T1000 (cell line): Measurements from ENCODE around the gene NUTM2A.
"Not testable (repeated sequence)": the region's sequence is repeated elsewhere in the genome, so short reads cannot be mapped to it uniquely, and the experiment has no call there.

Experiments
- DNase-seq: peaks from one replicate; lab custom pipeline; 2025; ENCODE audit warnings: mixed read lengths; lab: John Stamatoyannopoulos, UW

The NUTM2A gene, protein sequence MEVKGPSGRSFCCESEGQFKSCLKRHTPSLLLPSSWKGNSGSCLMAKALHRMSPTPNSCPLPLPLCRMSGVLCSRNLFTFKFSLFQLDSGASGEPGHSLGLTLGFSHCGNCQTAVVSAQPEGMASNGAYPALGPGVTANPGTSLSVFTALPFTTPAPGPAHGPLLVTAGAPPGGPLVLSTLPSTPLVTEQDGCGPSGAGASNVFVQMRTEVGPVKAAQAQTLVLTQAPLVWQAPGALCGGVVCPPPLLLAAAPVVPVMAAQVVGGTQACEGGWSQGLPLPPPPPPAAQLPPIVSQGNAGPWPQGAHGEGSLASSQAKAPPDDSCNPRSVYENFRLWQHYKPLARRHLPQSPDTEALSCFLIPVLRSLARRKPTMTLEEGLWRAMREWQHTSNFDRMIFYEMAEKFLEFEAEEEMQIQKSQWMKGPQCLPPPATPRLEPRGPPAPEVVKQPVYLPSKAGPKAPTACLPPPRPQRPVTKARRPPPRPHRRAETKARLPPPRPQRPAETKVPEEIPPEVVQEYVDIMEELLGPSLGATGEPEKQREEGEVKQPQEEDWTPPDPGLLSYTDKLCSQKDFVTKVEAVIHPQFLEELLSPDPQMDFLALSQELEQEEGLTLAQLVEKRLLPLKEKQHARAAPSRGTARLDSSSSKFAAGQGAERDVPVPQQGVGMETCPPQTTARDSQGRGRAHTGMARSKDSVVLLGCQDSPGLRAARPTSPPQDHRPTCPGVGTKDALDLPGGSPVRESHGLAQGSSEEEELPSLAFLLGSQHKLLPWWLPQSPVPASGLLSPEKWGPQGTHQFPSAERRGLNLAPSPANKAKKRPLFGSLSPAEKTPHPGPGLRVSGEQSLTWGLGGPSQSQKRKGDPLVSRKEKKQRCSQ

DNA sequence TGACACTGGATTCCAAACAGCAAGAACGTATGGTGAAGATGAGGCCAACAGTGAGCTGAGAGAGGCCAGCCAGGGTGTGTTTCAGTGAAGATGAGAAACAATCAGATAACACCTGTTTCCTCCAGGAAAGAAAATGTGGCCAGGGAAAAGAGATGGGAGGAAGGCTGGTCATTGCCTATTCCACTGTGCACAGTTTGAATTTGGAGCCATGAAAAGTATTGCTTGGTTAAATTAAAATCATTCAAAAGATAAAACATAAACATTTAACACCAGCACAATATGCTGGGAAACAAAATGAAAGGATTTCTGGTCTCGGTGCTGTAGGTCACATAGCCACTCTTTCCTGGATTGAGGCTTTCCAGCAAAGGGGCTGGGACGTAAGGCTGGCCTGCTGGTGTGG lies at the start of gene NUTM2A:
NUTM2A (plus strand) TSS at position 301 of the 400 bp plus-strand sequence. CDS start 383 bp downstream, outside the sequence.
- DNase-seq, result not testable (repeated sequence)

DNA sequence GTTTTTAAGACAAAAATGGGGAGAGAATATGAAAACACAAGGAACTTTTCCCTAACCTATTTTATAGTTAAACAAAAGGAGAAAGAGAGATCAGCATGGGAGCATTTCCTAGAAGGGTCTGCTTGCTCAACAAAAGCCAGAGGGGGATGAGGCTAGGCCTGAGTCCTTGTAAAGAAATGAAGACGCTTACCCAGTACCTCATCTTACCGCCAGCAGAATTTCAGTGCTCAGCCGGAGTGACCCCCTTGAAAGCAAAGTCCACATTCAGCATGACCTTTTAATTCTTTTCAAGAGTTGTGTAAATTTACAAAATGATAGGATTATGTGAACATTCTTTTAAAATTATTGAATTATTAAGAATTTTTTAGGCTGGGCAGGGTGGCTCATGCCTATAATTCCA lies 47.7 kb upstream of the NUTM2A start:
- not testable (repeated sequence) for DNase-seq

DNA sequence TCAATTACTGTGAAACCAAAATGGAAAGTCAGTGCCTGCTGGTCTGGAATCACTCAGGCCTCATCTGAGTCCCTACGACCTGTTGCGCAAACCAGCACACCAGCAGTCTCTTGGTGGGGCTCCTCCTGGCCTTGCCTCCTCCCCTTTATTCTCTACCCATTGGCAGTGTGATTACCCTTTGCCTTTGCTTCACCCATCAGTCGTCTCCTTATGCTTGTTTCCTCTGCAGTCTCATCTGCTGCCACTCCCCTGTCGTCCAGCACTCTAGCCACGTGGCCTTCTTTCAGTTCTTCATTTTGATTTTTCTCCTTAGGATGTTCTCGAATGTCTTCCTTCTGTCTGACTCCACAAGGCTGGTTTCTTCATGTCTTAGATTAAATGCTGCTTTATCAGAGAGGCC lies 40.8 kb upstream of the NUTM2A start:
- not testable (repeated sequence) for DNase-seq

DNA sequence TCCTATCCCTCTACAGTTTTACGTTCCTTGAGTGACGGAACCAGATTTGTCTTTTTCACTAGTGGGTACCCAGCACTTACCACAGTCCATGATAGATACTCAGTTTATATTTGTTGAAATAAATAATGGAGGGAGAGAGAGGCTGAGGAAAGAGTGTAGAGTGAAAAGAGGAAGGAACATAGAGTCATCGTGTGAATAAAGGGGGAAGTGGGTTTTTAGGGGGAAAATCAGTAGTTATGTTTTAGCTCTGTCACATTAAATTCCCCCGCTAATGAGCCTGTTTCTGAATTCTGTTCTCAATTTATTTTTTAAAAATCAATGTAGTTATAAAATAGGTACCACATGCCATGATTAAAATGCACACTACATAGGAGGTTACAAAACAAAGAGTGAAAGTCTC lies 39.2 kb upstream of the NUTM2A start:
- not testable (repeated sequence) for DNase-seq

DNA sequence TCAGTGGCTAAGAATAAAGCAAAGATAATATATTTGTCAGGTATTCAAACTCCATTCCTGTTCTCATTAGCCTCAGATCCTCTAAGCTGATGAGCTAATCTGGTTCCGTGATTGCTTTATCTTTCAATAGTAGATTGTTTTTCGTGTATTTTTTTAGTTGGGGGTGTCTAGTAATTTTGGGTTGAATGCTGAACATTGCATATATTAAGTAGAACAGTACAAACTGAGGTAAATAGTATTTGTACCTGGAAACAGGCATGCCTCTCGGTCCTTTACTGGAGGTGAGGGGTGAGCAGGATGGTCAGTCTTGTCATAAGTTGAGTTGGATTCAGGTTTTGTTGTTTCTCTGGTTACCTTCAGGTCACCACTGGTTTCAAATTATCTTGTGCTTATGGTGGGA lies 37.7 kb upstream of the NUTM2A start:
- DNase-seq, result not testable (repeated sequence)

DNA sequence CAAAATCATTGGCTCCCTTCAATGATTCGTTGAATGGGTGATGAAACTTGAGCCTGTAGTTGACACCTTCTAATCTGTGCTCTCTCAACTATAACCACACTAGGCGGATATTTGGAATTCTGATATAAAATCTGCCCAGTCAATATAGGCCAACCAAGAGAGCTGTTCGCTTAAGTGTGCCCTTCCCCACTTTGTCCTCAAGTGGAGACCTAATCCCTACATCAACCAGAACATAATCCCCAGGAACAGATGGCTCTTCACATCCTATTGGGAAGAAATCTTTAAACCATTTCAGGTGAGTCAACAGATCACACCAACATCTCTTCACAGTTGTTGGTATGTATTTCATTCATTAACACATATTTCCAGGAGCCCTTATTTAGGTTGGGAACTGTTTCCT lies 33.4 kb upstream of the NUTM2A start:
- DNase-seq, result not testable (repeated sequence)

DNA sequence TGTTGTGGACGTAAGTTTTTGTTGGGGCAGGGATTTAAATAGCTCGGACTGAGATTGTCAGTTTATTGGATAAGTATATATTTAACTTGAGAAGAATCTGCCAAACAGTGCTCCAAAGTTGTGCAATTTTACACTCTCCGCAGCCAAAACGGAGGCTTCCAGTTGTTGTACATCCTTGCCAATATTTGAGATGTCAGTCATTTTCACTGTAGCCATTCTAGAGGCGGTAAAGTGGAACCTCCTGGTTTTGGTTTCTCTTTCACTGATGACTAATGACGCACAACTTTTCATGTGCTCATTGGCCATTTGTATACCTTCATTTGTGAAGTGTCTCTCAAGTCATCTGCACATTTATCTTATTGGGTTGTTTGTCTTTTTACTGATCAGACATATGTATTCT lies 24.3 kb upstream of the NUTM2A start:
- not testable (repeated sequence) for DNase-seq

DNA sequence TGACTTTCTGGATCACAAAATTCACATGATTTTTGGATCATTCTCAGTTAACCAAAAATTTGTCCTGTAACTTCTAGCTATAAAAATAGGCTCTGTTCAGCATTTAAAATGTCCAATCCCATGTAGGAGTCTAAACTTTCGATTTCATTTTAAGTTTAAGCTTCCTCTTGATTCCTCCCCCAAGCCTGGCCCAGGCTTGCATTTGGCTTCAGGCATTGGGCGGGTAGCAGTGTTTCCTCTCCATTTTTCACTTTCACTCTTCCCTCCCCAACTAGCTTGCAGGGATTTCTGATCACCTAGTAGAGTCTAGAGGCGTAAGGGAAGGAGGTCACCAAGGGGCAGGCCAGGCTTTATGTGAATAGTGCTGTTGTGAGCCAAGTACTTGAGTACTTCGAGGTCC lies 20.4 kb upstream of the NUTM2A start:
- not testable (repeated sequence) for DNase-seq

DNA sequence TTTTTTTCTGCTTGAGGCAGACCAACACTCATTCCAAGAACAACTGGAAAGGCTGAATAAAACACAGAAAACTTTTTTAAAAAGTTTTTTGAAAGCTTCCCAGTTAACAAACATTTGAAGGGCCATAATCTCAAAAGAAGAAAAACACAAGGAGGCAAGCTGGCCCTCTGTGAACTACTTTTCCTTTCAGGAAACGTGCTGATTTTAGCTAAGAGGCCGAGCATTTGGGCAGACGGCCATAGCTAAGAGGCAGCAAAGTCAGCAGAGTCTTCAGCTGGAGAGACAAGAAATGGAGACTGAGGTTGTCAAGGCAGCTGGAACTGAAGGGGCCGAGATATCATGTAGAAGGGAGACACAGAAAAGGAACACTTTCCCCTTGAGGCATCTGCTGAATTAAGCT lies 18.3 kb upstream of the NUTM2A start:
- DNase-seq, result not testable (repeated sequence)

DNA sequence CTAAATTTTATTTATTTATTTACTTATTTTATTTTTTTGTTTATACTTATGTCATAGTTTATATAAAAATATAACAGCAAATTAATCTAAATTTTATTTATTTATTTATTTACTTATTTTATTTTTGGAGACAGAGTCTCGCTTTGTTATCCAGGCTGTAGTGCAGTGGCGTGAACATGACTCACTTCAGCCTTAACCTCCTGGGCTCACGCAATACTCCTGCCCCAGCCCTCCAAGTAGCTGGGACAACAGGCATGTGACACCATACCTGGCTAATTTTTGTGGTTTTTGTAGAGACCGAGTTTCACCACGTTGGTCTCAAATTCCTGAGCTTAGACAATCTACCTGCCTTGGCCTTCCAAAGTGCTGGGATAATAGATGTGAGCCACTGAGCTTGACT lies 14.9 kb upstream of the NUTM2A start:
- not testable (repeated sequence) for DNase-seq

DNA sequence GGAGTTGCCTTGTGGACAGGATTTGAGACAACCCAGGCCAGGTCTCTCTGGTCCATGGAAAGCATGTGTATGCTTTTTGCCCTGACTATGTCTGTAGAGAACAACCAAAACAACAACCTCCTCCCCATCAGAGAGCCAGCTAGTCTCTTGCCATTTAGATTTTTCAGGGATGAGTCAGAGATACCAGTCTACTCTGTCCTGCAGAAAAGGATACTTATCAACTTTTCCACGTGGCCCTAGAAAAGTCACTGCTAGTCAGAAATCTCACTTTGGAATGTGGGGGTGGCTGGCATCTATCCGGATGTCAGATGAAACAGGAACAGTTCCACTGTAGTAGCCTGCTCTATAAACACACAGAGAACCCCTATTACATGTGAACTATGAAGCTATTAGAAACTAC lies 13.4 kb upstream of the NUTM2A start:
- DNase-seq, result not testable (repeated sequence)

DNA sequence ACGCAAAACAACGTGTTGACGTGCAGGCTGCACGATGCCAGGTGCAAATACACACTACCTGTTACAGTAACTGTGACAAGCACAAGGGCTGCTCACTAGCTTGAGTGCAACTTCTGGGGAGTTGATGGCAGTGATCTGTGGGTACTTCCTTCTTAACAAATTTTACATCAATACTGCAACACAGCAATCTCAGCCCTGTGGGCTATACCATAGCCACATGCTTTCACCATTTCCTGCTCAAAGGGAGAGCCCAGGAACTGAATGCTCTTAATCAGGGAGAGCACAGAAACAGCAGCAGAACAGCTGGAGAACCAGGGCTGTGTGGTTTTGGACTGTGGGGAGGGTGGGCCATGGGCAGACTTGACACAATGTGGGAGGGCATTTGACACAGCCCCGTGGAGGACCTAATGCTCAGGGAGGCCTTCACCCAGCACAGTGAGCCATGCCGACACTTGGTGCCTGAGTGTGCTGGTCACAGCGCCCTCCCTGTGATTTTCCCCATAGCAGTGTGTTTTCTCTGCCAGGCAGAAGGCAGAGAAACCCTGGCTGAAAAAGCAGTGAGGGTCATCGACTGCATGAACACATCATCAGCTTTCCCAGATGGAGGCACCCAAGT lies 12.0 kb upstream of the NUTM2A start:
- DNase-seq, result not testable (repeated sequence)

DNA sequence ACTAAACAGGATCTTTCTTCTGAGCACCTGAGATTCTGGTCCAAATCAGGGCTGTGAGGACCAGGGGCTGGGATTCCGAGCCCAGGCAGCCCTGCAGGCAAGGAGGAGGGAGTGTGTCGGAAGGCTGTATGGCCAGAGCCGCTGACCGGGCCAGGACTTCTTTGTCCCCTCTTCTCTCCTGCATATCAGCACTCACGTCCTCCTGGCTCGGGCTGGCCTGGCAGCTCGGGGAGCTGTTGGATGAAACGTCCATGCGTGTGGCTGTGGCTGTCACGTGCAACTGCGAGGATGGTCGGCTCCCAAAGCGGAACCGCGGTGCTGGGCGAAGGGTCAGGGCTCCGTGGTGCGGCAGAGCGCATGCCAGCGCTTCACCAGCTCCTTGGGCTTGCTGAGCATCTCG lies 11.4 kb upstream of the NUTM2A start:
- DNase-seq, result not testable (repeated sequence)

DNA sequence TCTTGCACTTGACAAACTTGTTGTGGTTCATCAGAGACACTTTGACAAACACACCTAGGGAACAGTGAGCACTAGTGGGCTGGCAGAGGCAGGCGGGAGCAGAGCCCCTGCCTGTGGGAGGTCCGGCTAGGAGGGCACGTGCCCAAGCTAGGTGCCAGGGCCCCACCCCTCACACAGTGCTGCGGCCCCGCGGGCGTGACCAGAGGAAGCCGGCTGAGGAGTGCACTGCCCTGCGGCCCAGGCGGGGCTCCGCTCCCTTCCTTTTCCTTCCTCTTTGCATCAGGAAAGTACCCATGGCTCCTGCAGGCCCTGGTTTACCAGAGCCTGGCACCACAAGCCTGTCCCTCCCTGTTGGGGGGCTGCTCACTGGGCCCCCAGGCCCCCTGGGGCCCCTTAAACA lies 9.1 kb upstream of the NUTM2A start:
- DNase-seq, result not testable (repeated sequence)

DNA sequence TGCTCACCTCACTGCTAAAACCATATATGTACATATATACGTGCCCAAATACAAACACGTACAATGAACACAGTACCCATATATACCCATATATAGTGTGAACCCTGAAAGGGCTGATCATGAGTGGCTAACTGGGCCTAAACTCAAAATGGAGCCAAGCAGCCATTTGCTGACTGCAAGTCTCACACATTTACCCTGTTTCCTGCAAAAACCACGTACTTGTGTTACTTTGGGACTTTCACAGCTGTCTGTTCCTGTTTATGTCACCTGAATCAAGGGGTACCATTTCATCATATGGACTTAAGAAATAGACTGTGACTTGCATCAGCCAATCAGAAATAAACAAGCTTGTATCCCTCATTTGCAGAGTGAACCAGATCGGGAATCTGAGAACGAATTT lies 5.9 kb upstream of the NUTM2A start:
- DNase-seq, result not testable (repeated sequence)

DNA sequence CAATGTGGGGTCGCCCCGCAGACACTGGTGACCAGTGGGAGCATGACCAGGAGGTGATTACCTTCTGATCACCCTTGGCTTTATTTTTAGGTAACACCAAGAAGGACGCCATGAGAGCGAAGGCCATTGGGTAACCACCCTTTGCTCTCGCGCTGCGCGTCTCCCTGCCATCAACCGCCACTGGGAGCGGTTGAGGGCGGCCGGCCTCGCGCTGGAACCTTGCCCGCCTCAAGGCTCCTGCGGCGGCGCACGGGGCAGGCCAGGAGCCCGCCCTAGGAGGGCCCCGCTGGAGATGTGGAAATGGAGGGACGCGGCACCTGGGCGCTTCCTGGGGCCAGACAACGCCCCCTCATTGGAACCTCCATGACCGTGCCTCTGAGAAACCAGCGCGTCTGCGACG lies 2.5 kb upstream of the NUTM2A start:
- not testable (repeated sequence) for DNase-seq

DNA sequence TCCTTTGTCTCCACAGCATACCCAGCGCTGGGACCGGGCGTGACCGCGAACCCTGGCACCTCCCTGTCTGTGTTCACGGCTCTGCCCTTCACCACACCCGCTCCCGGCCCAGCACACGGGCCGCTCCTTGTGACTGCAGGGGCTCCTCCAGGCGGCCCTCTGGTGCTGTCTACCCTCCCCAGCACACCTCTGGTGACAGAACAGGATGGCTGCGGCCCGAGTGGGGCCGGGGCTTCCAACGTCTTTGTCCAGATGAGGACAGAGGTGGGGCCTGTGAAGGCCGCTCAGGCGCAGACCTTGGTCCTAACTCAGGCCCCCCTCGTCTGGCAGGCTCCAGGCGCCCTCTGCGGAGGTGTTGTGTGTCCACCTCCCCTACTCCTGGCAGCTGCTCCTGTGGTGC lies 3.0 kb downstream of the NUTM2A start:
- DNase-seq, result not testable (repeated sequence)

DNA sequence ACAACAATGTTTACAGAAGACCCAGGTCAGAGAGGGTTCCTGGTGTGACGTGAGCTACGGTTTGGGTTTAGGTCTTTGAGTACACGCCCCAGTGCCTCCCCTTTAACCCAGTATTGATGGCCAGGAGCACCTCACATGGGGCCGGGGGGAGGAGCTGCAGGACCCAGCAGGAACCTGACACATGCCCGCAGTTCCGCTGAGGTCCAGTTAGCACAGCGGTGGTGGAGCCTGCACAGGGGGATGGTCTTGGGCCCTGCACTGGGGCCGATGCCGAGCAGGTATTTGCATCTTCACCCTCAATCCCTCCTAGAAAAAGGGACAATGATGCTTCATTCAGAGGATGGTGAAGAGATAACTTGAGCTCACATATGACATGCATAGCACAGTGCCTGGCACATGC lies 4.0 kb downstream of the NUTM2A start:
- DNase-seq, result not testable (repeated sequence)

DNA sequence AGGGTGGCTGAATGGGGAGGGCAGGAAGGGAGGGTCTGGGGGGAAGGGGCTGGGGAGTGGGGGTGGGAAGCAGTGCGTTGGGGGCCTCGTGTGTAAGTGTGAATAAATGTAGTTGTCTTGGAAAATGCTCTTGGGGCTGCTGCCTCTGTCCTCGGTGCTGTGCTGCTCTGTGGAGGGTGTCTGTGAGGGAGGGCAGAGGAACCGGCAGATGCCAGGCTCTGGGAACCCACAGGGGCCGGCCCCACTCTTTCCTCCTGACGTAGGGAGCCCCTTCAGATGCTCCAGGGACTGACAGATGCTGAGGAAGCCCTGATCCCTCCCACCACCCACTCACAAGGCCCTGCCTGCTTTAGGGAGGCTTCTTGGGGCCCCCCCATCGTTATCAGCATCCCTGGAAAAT lies 9.6 kb downstream of the NUTM2A start:
- not testable (repeated sequence) for DNase-seq

DNA sequence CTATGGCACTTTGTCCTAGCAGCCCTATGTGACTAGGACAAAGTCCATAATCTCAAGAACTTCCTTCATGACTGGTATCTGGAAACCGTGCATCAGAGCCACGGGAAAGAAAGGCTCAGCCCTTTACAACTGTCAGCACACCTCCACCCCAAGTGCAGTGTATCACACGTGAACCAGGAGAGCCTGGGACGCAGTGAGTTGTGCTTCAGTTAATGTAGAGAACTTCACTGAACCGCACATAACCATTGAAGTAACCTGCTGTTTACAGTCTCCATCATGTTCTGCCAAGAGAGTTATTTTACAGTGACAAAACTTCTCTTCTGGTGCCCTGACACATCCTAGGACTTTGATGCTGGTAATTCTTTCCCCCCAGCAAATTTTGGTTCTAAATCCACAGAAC lies 12.0 kb downstream of the NUTM2A start:
- not testable (repeated sequence) for DNase-seq

DNA sequence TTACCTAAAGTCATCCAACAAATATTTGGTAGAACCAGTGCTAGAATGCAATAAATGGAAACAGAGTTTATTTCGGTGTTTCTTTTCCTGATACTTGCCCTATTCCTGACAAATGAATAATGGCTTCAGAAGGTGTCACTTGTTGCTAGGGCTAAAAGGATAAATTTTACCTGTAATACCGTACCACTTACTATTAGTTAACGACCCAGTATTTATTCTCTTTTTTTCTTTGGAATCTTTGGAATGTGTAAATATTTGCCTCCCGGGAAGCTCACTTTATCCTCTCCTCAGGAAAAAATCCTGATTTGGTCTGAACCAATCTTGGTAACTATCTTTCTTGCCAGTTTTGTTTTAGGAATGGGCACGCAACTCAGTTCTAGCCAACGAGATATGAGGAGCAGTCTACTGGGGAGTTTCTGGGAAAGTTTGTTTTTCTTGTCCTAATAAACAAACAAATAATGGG lies 14.1 kb downstream of the NUTM2A start:
- DNase-seq, result not testable (repeated sequence)

DNA sequence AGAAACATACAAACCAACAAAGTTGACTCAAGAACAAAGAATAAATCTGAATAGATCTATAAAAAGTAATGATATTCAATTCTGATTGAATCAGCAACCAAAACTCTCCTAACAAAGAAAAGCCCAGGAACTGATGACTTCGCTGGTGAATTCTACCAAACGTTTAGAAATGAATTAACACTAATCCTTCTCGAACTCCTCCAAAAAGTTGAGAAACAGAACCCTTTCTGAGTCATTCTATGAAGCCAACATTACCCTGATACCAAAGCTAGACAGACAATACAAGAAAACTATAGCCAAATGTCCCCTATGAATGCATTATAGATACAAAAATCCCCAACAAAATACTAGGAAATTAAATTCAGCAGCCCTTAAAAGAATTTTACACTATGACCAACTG lies 16.9 kb downstream of the NUTM2A start:
- DNase-seq, result not testable (repeated sequence)
